HG03064 (cell line): ENCODE data around the gene P2RX5.
"Not testable (repeated sequence)": the region's sequence is repeated elsewhere in the genome, so short reads cannot be mapped to it uniquely, and the experiment has no call there.

Source experiments
- ATAC-seq: cut with Tn5 transposase; IDR thresholded peaks from one replicate; pipeline ENCODE4 v1.9.1; 2021; ENCODE audit warnings: low read depth; ENCODE audit not compliant: unreplicated experiment

P2RX5 gene, protein sequence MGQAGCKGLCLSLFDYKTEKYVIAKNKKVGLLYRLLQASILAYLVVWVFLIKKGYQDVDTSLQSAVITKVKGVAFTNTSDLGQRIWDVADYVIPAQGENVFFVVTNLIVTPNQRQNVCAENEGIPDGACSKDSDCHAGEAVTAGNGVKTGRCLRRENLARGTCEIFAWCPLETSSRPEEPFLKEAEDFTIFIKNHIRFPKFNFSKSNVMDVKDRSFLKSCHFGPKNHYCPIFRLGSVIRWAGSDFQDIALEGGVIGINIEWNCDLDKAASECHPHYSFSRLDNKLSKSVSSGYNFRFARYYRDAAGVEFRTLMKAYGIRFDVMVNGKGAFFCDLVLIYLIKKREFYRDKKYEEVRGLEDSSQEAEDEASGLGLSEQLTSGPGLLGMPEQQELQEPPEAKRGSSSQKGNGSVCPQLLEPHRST

GRCh38 chr17:3695723-3696411 is at the start of gene P2RX5:
Gene P2RX5, minus strand, starts transcription at chr17:3696155. Its CDS starts 150 bp downstream, at chr17:3696005.
- no peak for ATAC-seq

GRCh38 chr17:3745071-3745470 is 49.1 kb upstream of the P2RX5 start:
- no peak for ATAC-seq

DNA sequence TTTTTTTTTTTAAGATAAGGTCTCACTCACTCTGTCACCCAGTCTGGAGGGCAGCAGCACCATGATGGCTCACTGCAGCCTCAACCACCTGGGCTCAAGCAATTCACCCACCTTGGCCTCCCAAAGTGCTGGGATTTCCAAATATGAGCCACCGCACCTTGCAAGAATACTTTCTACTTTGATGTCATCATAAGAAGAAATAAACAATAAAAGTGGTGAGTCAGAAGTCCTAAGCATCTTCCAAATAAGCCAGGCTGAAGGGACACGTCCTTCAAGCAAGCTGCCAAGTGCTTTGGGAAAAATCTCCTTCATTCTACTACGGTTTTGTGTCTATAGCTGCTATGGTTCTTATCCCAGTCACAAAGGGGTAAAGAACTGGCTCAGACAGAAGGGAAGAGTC is 48.1 kb upstream of the P2RX5 start:
- ATAC-seq = no peak

DNA sequence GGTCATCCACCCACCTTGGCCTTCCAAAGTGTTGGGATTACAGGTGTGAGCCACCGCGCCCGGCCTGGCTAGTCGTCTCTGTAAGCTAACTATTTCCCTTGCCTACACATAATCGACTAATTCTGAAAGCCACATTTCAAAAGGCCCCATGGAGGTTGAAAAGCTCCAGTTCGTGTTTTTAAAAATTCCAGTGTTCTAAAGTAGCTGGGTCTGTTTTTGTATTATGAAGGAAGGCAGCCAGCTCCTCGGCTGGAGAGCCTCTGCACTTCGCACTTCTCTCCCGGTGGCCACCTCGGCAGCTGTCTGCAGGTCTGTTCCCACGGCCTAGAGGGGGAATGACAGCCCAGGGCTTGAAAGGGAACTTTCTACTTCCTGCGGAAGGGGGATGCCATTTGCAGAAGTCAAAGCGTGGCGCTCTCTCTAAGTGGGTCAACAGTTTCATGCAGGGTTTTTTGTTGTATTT is 44.7 kb upstream of the P2RX5 start:
- ATAC-seq = no peak

DNA sequence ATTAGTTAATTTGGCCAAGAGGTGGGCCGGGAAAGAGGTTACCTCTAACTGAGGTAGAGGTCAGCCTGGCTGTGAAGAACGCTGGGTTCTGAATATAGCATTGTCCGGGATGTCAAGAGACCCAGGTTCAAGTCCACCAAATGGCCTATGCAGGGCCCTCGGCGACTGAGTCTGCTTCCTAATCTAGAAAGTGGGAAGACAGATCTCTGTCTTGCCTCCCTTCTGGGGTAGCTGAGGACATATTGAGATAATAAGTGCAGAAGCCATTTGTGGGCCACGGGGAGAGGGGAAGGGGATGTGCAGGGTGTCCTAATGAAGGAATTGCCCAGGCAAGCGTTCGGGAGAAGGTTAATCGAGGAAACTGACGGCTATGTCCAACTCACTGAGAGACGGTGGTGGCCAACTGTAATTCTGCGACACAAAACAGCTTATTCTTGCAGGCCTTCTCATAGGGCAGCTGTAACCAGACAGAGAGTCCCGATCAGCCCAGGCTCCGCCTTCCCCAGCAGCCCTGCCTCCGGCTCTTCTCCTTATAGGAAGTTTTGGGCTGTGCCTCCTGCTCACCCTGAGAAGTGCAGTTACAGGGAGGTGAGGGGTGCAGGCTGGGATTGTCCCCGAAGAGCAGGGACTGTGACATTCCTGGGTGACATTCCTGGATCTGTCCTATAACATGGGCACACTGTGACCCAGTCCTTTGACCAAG is 43.6 kb upstream of the P2RX5 start:
- no peak for ATAC-seq

DNA sequence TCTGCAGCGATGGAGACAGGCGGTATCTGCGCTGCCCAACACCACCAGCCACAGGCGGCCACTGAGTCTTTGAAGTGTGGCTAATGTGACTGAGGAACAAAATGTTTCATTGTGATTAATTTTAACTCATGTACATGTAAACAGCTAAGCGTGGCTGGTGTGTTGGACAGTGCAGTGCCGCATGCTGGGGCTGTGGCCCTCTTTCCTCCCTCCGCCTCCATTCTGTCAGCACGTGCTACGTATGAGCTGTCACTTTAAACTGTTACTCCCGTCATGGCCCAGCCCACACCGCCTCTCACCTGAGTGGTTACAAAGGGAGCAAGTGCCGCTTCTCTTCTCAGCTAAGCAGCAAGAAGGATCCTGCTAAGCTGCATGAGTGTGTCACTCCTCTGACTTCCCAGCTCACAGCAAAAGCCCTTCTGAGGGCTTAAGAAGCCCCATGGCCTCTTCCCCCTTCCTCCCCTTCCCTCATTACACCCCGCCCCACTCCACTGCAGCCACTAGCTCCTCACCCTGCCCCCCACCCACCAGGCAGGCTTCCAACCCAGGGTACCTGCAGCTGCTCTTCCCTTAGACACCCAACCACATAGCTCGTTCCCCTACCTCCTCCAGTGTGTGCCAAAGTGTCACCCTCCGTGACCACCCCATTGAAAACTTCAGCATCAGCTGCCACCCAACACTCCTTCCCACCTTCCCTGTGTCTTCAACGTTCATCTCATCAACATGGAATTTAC is 42.8 kb upstream of the P2RX5 start:
- ATAC-seq = no peak

- no peak for ATAC-seq
Observed at GRCh38 chr17:3735515-3735914, 39.6 kb upstream of the P2RX5 start.

DNA sequence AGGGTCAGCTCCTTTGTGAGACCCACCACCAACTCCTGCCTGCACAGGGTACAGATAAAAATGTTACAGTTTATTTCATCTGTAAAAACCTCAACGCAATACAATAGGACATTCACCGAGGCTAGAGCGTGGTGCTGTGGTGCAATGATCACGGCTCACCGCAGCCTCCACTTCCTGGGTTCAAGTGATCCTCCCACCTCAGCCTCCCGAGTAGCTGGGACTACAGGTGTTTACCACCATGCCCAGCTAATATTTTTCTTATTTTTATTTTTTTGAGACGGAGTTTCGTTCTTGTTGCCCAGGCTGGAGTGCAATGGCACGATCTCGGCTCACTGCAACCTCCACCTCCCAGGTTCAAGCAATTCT is 38.9 kb upstream of the P2RX5 start:
- not testable (repeated sequence) for ATAC-seq

DNA sequence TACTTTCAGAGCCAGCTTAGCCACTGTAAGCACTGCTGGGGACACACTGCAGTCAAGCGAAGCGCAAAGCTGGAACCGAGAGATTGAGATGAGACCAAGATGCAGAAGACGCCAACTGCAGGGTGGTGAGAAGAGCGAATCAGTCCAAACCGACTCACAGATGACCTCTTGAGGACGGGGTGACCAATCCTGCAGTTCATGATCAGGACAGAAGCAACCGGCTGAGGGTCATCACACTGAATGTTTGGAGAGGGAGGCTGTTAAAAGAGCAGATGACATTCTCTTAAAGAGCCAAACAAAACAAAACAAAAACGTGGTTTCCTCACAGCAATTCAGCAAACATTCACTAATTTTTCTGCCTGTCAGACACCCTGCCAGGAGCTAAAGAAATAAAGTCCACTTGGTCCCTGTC is 36.3 kb upstream of the P2RX5 start:
- peak; percentile 69 for ATAC-seq

GRCh38 chr17:3730881-3731429 is 35.0 kb upstream of the P2RX5 start:
- no peak for ATAC-seq

GRCh38 chr17:3729881-3730280 is 33.9 kb upstream of the P2RX5 start:
- no peak for ATAC-seq

DNA sequence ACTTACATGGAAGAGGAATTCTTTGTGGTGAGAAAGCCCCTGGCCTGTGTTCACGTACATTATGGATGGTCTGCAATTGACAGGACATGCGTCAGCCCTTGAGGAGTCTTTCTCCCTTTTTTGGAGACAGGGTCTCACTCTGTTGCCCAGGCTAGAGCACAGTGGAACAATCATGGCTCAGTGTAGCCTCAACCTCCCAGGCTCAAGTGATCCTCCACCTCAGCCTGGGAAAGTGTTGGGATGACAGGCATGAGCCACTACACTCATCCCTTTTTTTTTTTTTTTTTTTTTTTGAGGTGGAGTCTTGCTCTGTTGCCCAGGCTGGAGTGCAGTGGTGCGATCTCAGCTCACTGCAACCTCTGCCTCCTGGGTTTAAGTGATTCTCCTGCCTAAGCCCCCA is 32.1 kb upstream of the P2RX5 start:
- ATAC-seq = not testable (repeated sequence)

DNA sequence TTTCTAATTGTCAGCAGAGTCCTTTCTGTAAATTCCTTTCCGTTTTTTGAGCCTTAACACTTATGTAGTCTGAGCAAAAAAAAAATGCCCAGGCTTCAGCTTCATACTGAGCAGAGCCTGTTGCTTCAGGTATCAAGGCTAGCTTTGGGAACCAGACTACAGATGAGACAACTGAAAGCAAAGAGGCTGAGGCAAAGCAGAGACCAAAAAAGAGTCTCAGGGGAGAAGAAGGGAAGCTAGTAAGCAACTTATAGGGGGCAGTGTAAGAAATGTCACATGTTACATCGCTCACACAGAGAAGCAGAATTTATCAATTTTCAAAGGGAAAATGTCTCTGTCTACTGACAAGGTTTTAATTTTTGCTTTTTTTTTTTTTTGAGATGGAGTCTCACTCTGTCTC is 31.1 kb upstream of the P2RX5 start:
- ATAC-seq = no peak

- no peak for ATAC-seq
Observed at GRCh38 chr17:3724378-3725077, 28.6 kb upstream of the P2RX5 start.

- ATAC-seq = peak; percentile 76
Observed at GRCh38 chr17:3723556-3724377, 27.8 kb upstream of the P2RX5 start, which contains the start of gene HASPIN. Gene HASPIN, plus strand, starts transcription at chr17:3723903. Its CDS starts 33 bp downstream, at chr17:3723936.

GRCh38 chr17:3723188-3723555 is 27.2 kb upstream of the P2RX5 start:
- ATAC-seq = peak; percentile 7

GRCh38 chr17:3722716-3723115 is 26.8 kb upstream of the P2RX5 start:
- ATAC-seq = no peak

DNA sequence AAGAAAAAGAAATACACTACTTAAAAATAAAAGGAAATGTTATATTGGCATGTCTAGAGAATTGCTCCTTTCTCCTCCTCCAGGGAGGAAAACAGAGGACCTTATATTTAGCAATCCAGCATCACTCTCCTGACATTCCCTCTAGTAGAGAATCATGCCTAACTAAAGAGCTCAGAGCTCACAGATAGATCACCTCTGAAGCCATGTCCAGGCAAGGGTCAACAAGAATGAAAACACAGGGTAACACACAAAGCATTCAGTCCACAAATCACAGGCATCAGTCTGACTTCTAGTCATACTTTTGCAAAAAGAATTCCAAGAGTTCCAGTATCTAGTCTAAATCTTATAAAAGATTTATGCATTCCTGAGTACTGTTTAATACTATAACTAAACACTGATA is 23.3 kb upstream of the P2RX5 start:
- no peak for ATAC-seq

GRCh38 chr17:3718201-3718600 is 22.2 kb upstream of the P2RX5 start:
- ATAC-seq = no peak
